Activated T-cell treated with anti-CD3 and anti-CD28 coated beads, Interleukin-2, amount 50 U/mL, for 4 hours (primary cell): ENCODE measurements around the gene TOE1. TPM values are rescaled to one million over a fixed set of nuclear protein-coding genes. Genes with fewer than 3 reads are reported as not detected.
"Not testable (repeated sequence)": the region's sequence is repeated elsewhere in the genome, so short reads cannot be mapped to it uniquely, and the experiment has no call there.

Experiments used
- ATAC-seq, 2 donors: fragments of 200-7000 bp; cut with Tn5 transposase; one replicate each; pipeline ENCODE4 v1.10.0; 2021
- DNase-seq: peaks from one replicate; pipeline ENCODE4 v3.0.0-alpha.2; 2020
- H3K27me3 Mint-ChIP-seq: one replicate; pipeline ENCODE4 v1.8.0; 2021; ENCODE audit warnings: low read depth, mixed read lengths
- H3K36me3 Mint-ChIP-seq: one replicate; pipeline ENCODE4 v1.8.0; 2022; ENCODE audit warnings: mixed read lengths; ENCODE audit not compliant: insufficient read depth
- H3K4me1 Mint-ChIP-seq: one replicate; pipeline ENCODE4 v1.8.0; 2021; ENCODE audit warnings: low read depth, mixed read lengths
- H3K4me3 Mint-ChIP-seq: one replicate; pipeline ENCODE4 v1.8.0; 2021; ENCODE audit warnings: mild to moderate bottlenecking, moderate library complexity, mixed read lengths
- H3K9me3 Mint-ChIP-seq: one replicate; pipeline ENCODE4 v1.8.0; 2021; ENCODE audit warnings: mixed read lengths
- total RNA-seq, 3 donors: library from RNA; stranded (reverse); gene quantifications; one replicate each; pipeline ENCODE4 v1.2.1, GENCODE V29; 2021

The TOE1 gene
- total RNA-seq: 10 to 100 TPM; 43.2 to 49.2 (median 45.8) TPM

DNA sequence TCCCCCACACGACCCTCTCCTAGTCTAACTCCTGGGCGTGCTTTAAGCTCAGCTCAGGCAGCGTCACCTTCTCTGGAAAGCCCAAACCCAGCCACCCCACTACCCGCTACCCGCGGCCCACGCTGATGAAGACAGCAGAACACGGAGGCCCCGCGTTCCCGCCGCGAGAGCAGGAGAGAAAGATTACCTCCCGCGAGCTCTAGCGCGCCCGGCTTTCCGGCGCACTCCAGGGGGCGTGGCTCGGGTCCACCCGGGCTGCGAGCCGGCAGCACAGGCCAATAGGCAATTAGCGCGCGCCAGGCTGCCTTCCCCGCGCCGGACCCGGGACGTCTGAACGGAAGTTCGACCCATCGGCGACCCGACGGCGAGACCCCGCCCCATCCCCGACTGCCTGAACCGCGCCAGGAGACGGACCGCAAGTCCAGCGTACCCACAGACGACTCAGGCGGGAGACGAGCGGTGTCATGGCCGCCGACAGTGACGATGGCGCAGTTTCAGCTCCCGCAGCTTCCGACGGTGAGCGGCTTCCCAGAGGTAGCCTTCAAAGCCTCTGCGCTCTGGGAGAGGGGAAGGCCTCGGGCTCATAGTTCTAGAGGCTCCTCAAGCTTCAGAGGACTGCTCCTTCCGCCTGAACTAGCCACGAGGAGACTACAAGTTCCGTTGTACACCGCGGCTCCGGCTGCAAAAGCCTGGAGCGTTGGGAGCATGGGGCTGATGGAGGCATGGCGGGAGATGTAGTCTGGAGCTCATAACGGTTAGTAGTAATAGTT lies at the start of gene TOE1, which contains the start of gene MUTYH:
Gene TOE1, plus strand, starts transcription at position 382 of the 770 bp plus-strand sequence. Its CDS starts 83 bp downstream, at position 465.
Gene MUTYH, minus strand, starts transcription at position 652 of the 770 bp plus-strand sequence. CDS start 5,935 bp downstream, outside the sequence.
- DNase-seq (peak; percentile 89), ATAC-seq (peak; percentile 86 to 89)
- H3K4me1 Mint-ChIP-seq: peaks cover 39% of the 10 kb centered on the region
- no peaks in the 10 kb centered on the region for H3K9me3 Mint-ChIP-seq
- peaks cover 25% of the 10 kb centered on the region for H3K36me3 Mint-ChIP-seq
- H3K27me3 Mint-ChIP-seq: no peaks in the 10 kb centered on the region
- H3K4me3 Mint-ChIP-seq: peak within 1 kb of the TSS; percentile 99

DNA sequence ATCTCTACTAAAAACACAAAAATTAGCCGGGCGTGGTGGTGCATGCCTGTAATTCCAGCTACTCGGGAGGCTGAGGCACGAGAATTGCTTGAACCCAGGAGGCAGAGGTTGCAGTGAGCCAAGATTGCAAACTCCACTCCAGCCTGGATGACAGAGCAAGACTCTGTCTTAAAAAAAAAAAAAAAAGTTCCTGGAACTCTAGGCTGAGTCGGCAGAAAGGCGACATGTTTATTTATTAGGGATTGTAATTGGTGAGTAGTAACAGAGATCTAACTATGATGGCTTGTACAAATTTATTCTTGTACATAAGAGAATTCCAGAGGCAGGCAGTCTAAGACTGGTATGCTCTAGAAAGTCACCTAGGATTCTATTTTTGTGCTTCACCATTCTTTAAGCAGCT lies 49.0 kb upstream of the TOE1 start:
- not testable (repeated sequence) for H3K4me1 Mint-ChIP-seq, DNase-seq

DNA sequence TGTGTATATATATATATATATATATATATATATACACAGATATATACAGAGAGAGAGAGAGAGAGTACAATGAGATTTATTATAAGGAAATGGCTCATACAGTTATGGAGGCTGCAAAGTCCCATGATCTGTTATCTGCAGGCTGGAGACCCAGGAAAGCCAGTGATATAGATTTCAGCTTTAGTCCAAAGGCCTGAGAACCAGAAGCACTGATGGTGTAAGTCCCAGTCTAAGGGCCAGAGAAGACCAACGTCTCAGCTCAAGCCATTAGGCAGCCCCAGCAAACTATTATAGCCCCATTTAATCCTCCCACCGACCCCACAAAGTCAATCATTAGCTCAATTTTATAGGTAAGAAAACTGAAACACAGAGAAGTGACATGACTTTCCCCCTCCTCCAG lies 48.3 kb upstream of the TOE1 start:
- DNase-seq (no peak), ATAC-seq (no peak)
- Mint-ChIP-seq H3K4me3 (no peak overlapping the region), H3K9me3 (no peaks in the 10 kb centered on the region), H3K36me3 (no peaks in the 10 kb centered on the region), H3K4me1 (no peaks in the 10 kb centered on the region), H3K27me3 (no peaks in the 10 kb centered on the region)

More for the DNA sequence above, 49.0 kb upstream of the TOE1 start:
- not testable (repeated sequence) for H3K4me3 Mint-ChIP-seq, H3K9me3 Mint-ChIP-seq, ATAC-seq, H3K36me3 Mint-ChIP-seq, H3K27me3 Mint-ChIP-seq

DNA sequence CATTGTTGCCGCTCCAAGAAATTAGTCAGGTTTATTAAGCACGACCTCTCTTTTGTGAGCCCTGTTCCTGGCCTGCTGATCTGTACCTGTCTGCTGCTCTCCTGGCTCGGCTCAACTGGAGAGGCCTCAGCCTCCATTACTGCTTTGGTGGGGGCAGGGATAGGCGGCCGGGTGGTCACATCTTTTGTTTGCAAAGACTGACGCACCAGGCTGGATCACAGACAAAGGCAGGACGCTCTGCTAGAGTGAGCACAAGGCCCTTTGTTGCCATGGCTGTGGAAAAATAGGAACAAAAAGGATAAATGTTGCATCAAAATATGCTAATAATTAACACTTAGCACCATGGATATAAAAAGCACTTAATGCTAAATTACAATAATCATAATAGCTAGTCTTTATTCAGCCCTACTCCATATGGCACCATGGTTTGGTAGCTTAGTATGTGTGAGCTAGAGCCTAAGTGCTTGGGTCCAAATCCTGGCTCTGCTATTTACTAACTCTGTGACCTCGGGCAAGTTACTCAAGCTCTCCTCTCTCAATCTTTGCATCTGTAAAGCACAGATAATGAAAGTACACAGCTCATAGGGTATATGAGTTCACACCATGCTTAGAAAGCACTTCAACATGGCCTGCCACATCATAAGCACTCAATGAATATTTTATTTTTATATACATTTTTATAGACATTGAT lies 42.2 kb upstream of the TOE1 start:
- H3K4me3 Mint-ChIP-seq: no peak overlapping the region
- H3K4me1 Mint-ChIP-seq: peaks cover 9% of the 10 kb centered on the region
- no peaks in the 10 kb centered on the region for H3K36me3 Mint-ChIP-seq
- H3K9me3 Mint-ChIP-seq: no peaks in the 10 kb centered on the region
- no peaks in the 10 kb centered on the region for H3K27me3 Mint-ChIP-seq
- DNase-seq: no peak
- ATAC-seq: no peak

DNA sequence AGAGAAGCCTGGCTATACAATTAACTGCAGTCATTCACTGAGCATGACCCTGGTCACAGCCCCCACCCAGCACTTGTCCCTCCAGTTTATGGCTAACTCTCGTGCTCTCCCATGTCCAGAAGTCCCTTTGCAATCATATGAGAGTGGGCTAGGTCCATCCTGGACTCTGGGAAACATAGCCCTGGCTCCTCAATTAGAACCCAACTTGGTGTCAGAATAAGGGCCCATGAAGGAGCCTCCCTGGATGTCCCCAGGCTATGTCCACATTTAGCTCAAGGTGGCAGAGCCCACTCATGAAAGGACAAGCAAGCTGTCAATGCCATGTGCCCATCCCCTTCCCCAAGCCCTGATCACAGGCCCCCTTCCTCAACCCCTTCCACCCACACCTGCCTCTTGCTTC lies 40.7 kb upstream of the TOE1 start:
- DNase-seq (no peak), ATAC-seq (no peak)
- H3K4me3 Mint-ChIP-seq: no peak overlapping the region
- no peaks in the 10 kb centered on the region for H3K27me3 Mint-ChIP-seq
- no peaks in the 10 kb centered on the region for H3K36me3 Mint-ChIP-seq
- H3K4me1 Mint-ChIP-seq: peaks cover 13% of the 10 kb centered on the region
- no peaks in the 10 kb centered on the region for H3K9me3 Mint-ChIP-seq

DNA sequence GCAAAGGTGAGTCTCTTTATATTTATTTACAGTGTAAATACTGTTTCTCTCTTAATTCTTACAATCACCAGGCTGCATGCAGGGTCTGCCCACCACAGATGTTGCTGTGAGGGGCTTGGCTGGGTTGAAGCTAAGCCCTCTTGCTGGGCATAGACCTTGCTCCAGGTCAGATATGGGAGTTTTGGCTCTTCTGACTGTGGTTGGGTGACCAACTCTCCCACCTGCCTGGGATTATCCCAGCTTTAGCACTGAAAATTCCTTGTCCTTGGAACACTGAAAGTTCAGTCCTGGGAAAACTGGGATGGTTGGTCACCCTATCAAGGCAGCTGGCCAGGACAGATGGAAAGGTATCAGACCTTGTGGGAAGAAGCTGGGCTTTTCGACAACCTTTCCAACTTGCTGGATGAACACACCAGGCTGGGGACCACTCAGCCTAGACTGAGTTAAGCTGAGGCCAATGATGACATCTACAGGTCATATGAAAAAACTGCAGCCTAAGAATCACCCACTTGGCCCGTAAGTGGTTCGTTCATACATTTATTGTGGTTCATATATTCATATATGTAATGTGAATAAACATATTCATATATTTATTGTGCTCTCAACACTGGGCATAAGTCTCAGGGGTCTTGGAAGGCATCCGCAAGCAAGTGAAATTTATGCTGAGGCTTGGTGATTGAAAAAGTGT lies 39.8 kb upstream of the TOE1 start:
- ATAC-seq: no peak
- H3K4me1 Mint-ChIP-seq: peaks cover 19% of the 10 kb centered on the region
- no peaks in the 10 kb centered on the region for H3K27me3 Mint-ChIP-seq
- H3K9me3 Mint-ChIP-seq: no peaks in the 10 kb centered on the region
- no peaks in the 10 kb centered on the region for H3K36me3 Mint-ChIP-seq
- H3K4me3 Mint-ChIP-seq: no peak overlapping the region
- peak; percentile 25 for DNase-seq

DNA sequence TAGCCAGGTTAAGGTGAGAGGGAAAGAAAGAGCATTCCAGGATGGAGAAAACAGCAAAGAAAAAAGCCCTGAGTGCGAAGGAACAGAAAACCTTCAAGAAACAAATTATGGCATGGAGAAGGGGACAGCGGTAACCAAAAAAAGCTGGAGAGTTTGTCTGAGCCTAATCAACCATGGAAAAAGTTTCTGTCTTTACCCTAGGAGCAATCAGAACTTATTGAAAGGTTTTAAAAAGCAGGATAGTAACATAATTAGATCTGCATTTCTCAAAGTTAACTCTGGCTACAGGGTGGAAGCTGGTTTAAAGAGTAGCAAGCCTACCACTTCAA lies 39.3 kb upstream of the TOE1 start:
- no peaks in the 10 kb centered on the region for H3K9me3 Mint-ChIP-seq
- no peaks in the 10 kb centered on the region for H3K36me3 Mint-ChIP-seq
- H3K4me3 Mint-ChIP-seq: no peak overlapping the region
- ATAC-seq (no peak), DNase-seq (no peak)
- no peaks in the 10 kb centered on the region for H3K27me3 Mint-ChIP-seq
- peaks cover 24% of the 10 kb centered on the region for H3K4me1 Mint-ChIP-seq

DNA sequence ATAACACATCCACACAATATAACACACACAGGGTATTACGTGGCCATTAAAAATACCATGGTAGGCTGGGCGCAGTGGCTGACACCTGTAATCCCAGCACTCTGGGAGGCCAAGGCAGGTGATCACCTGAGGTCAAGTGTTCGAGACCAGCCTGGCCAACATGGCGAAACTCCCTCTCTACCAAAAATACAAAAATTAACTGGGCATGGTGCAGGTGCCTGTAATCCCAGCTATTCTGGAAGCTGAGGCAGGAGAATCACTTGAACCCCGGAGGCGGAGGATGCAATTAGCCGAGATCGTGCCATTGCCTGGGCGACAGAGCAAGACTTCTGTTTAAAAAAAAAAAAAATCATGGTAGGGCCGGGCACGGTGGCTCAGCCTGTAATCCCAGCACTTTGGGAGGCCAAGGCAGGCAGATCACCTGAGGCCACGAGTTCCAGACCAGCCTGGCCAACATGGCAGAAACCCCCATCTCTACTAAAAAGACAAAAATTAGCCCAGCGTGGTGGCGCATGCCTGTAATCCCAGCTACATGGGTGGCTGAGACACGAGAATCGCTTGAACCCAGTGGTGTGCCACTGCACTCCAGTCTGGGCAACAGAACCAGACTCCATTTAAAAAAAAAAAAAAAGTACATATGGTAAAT lies 37.3 kb upstream of the TOE1 start:
- H3K4me1 Mint-ChIP-seq: peaks cover 37% of the 10 kb centered on the region
- ATAC-seq: no peak
- H3K36me3 Mint-ChIP-seq: no peaks in the 10 kb centered on the region
- no peaks in the 10 kb centered on the region for H3K9me3 Mint-ChIP-seq
- peak overlapping the region; percentile 60 for H3K4me3 Mint-ChIP-seq
- no peak for DNase-seq
- H3K27me3 Mint-ChIP-seq: no peaks in the 10 kb centered on the region

DNA sequence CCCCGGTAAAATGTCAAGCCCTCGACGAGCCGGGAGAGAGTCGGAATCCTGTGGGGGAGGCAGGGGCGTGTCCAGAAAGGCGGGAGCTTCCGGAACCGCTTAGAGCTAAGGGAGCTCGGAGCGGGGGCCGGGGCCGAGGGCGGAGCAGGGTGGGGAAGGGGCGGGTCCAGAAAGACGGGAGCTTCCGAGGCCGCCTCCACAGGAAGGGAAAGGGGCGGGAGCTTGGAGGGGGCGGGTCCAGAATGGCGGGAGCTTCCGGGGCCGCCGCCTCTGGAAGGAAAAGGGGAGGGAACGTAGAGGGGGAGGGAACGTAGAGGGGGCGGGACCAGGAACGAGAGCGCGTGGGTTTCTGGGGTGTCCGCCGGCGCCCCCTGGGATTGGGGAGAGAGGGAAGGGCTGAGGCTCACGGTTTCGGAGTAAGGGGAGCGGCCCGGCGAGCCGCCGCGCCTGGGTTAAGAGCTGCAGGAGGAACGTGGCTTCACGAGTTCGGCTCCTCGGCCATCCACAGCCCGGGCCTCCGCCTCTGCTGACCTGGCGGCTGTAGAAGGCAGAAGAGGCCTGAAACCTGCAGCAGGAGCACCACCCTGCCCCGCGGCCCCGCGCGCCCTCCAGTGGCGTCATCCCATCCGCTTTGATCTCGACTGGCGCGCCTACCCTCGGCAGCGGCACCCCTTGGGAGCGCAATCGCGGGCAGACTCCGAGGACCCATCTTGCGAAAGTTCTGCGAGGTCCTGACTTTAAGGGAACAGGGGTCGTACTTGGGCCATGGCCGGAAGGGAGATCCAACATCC lies 36.3 kb upstream of the TOE1 start:
- Mint-ChIP-seq H3K9me3 (no peaks in the 10 kb centered on the region), H3K27me3 (no peaks in the 10 kb centered on the region), H3K4me3 (peak overlapping the region; percentile 89), H3K4me1 (peaks cover 37% of the 10 kb centered on the region), H3K36me3 (no peaks in the 10 kb centered on the region)
- ATAC-seq (peak; percentile 84 to 88), DNase-seq (peak; percentile 99)

DNA sequence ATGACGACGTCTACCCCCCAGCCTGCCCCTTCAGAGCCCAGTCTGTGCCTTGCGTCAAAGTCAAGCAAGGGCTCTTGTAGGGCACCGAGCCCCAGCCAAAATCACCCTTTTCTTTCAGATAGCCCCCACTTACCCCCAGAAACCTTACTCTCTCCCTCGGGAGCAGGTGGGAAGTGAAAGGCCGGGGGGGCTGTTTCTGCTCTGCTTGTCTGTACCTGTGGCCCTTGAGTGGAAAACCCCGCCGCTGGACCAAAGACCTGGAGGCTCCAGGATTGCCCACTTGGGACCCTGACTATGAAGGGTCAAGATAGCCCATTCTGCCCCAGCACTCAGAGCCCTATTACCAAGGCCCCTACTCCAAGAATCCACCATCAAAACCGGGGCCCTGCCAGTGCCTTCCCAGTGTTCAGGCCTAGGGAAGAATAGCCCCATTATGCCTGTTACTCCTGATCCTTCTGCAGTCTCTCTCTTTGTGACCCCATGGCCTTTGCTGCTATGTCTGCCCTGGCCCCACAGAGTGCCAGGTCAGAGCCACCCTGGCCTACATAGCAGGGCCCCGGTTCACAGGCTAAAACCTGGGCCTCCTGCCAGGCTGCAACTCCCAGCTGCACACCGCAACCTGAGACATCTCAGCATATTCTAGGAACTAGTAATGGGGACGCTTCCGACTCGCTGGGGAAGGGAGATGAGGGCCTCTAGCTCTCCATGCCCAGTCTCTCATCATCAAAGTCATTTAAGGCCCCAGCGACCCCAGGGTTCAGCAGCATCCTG lies 35.5 kb upstream of the TOE1 start:
- H3K4me1 Mint-ChIP-seq: peaks cover 37% of the 10 kb centered on the region
- ATAC-seq: no peak

DNA sequence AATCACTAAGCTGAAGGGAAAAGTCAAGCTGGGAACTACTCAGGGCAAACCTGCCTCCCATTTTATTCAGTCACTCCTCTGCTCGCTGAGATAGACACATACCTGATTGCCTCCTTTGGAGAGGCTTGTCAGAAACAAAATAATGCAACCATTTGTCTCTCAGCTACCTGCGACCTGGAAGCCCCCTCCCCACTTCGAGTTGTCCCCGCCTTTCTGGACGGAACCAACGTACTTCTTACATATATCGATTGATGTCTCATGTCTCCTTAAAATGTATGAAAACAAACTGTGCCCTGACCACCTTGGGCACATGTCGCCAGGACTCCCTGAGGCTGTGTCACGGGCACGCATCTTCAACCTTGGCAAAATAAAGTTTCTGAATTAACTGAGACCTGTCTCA lies 34.7 kb upstream of the TOE1 start:
- no peak for DNase-seq
- Mint-ChIP-seq H3K9me3 (no peaks in the 10 kb centered on the region), H3K4me1 (peaks cover 37% of the 10 kb centered on the region), H3K36me3 (no peaks in the 10 kb centered on the region), H3K27me3 (no peaks in the 10 kb centered on the region), H3K4me3 (peak overlapping the region; percentile 69)
- no peak for ATAC-seq

More for the DNA sequence above, 35.5 kb upstream of the TOE1 start:
- Mint-ChIP-seq H3K4me3 (peak overlapping the region; percentile 89), H3K36me3 (no peaks in the 10 kb centered on the region), H3K9me3 (no peaks in the 10 kb centered on the region), H3K27me3 (no peaks in the 10 kb centered on the region)
- DNase-seq: no peak

DNA sequence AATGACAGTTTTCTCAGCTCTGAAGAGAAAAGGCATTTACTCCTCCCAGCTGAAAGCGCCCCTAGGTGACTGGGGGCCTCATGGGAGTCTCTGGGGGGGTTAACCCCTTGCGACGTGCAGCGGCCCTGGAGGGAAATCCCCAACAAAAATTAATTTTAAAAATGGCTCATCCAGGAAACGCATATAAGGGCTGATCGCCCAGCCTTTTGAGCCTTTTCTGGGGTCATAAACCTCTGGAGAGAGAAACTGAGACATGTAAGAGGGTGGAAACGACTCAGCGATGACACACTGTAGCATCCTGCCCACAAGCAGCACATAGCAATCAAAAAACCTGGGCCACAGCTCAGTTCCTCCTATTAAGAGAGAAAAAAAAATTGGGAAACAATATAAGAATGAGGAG lies 33.7 kb upstream of the TOE1 start:
- peak; percentile 36 to 44 for ATAC-seq
- no peak for DNase-seq
- H3K4me3 Mint-ChIP-seq: peak overlapping the region; percentile 46
- peaks cover 34% of the 10 kb centered on the region for H3K4me1 Mint-ChIP-seq
- H3K9me3 Mint-ChIP-seq: no peaks in the 10 kb centered on the region
- H3K36me3 Mint-ChIP-seq: no peaks in the 10 kb centered on the region
- no peaks in the 10 kb centered on the region for H3K27me3 Mint-ChIP-seq

DNA sequence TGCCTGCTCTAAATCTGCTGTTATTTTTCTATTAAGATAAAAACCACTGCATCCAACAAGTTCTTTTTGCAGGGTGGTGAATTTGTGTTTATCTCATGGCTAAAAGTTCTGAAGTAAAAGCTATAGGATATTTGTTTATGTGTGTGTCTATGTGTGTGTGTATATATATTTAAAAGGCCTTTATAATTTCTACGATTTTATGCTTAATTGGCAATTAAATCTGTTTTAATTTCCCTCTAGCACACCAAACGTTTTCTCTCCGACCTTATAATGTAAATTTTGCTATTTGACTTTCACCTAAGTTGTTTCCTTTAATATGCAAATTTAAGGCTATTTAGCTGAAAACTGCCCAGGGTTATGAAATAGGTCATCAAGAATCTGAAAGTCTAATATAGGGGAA lies 33.1 kb upstream of the TOE1 start:
- ATAC-seq (no peak), DNase-seq (no peak)
- H3K36me3 Mint-ChIP-seq: no peaks in the 10 kb centered on the region
- H3K4me3 Mint-ChIP-seq: no peak overlapping the region
- no peaks in the 10 kb centered on the region for H3K9me3 Mint-ChIP-seq
- H3K4me1 Mint-ChIP-seq: peaks cover 31% of the 10 kb centered on the region
- no peaks in the 10 kb centered on the region for H3K27me3 Mint-ChIP-seq
